Smooth muscle cell (in vitro differentiated cells): ENCODE results near the gene GGACT. TPM values are rescaled to one million over a fixed set of nuclear protein-coding genes. Genes with fewer than 3 reads are reported as not detected.

Source experiments
- DNase-seq: peaks from one replicate; lab custom pipeline; 2025; ENCODE audit not compliant: unreplicated experiment; lab: John Stamatoyannopoulos, UW
- H2AFZ ChIP-seq: fragments of 200-600 bp; sonication (generic); 2 replicates; pipeline ENCODE4 v1.6.0; 2016; ENCODE audit warnings: antibody characterized with exemption, low read depth, mild to moderate bottlenecking
- H3F3A ChIP-seq: fragments of 200-600 bp; sonication (generic); 2 replicates; pipeline ENCODE4 v1.6.0; 2017; ENCODE audit warnings: antibody characterized with exemption, low read depth
- H3K27ac ChIP-seq: fragments of 200-600 bp; sonication (generic); 2 replicates; pipeline ENCODE4 v1.5.1; 2016; ENCODE audit warnings: low read depth, mild to moderate bottlenecking
- H3K27me3 ChIP-seq: fragments of 200-600 bp; sonication (generic); 2 replicates; pipeline ENCODE4 v1.6.1; 2016; ENCODE audit warnings: low read depth, mild to moderate bottlenecking
- H3K36me3 ChIP-seq: fragments of 200-600 bp; sonication (generic); 2 replicates; pipeline ENCODE4 v1.5.1; 2016; ENCODE audit warnings: low read depth
- H3K4me1 ChIP-seq: fragments of 200-600 bp; sonication (generic); 2 replicates; pipeline ENCODE4 v1.5.1; 2016; ENCODE audit warnings: low read depth
- H3K4me2 ChIP-seq: fragments of 200-600 bp; sonication (generic); 2 replicates; pipeline ENCODE4 v1.6.0; 2016; ENCODE audit warnings: mild to moderate bottlenecking
- H3K4me3 ChIP-seq: fragments of 200-600 bp; sonication (generic); 2 replicates; pipeline ENCODE4 v1.5.1; 2016; ENCODE audit warnings: mild to moderate bottlenecking
- H3K79me2 ChIP-seq: fragments of 200-600 bp; sonication (generic); 2 replicates; pipeline ENCODE4 v1.6.0; 2016; ENCODE audit warnings: low read depth, mild to moderate bottlenecking
- H3K9ac ChIP-seq: fragments of 200-600 bp; sonication (generic); 2 replicates; pipeline ENCODE4 v1.6.0; 2016; ENCODE audit warnings: low read depth
- H3K9me3 ChIP-seq: fragments of 200-600 bp; sonication (generic); replicated peaks from 2 replicates; pipeline ENCODE4 v1.5.1; 2016; ENCODE audit warnings: low read depth
- H4K20me1 ChIP-seq: fragments of 200-600 bp; sonication (generic); 2 replicates; pipeline ENCODE4 v1.6.0; 2016; ENCODE audit warnings: low read depth
- CTCF ChIP-seq: fragments of 200-600 bp; sonication (generic); IDR thresholded peaks from 2 replicates; pipeline ENCODE4 v1.5.1; 2017; ENCODE audit warnings: borderline replicate concordance, mild to moderate bottlenecking, antibody characterized with exemption; ENCODE audit not compliant: insufficient read depth, poor library complexity, severe bottlenecking
- WGBS: methylation state at CpG from one replicate; pipeline ENCODE4 v1.1.7; 2016; ENCODE audit warnings: low lambda C conversion rate; 5-methylcytosine and 5-hydroxymethylcytosine counted together
- polyA plus RNA-seq: library from polyadenylated mRNA; unstranded; fragments of >200 nt; fragmentation: Nextera tagmentation; extraction: Ambion mirVana; gene quantifications from 2 replicates; pipeline ENCODE4 v1.2.1, GENCODE V29; 2016
- total RNA-seq: library from RNA; depleted of rRNA; stranded (reverse); fragments of >200 nt; gene quantifications from 2 replicates; pipeline ENCODE4 v1.2.3, GENCODE V29; 2014

GGACT gene
- total and polyA plus RNA-seq, 2 experiments from 2014 or later = 2.5 to 7.1 TPM

GRCh38 chr13:100589178-100589725, 663 bp upstream of the GGACT start:
- Histone ChIP-seq H3K9ac (no peak overlapping the region), H3K36me3 (no peaks in the 10 kb centered on the region), H3K4me3 (no peak overlapping the region), H3K27ac (no peak overlapping the region), H3F3A (no peaks in the 10 kb centered on the region), H3K9me3 (no peaks in the 10 kb centered on the region), H3K4me1 (peaks cover 6% of the 10 kb centered on the region), H4K20me1 (no peaks in the 10 kb centered on the region), H3K4me2 (no peak overlapping the region), H3K79me2 (no peaks in the 10 kb centered on the region), H2AFZ (peak overlapping the region; percentile 96), H3K27me3 (no peaks in the 10 kb centered on the region)
- no peak for TF ChIP-seq CTCF
- WGBS = 84% methylated on average over 6 of the region's 6 CpGs
- no peak for DNase-seq

GRCh38 chr13:100584896-100585295, 3.7 kb downstream of the GGACT start:
- 95% methylated on average over 5 of the region's 5 CpGs for WGBS
- no peak for TF ChIP-seq CTCF
- Histone ChIP-seq H3K4me1 (peaks cover 6% of the 10 kb centered on the region), H3K9me3 (no peaks in the 10 kb centered on the region), H4K20me1 (no peaks in the 10 kb centered on the region), H2AFZ (no peak overlapping the region), H3K27ac (no peak overlapping the region), H3K4me2 (no peak overlapping the region), H3K4me3 (no peak overlapping the region), H3K27me3 (no peaks in the 10 kb centered on the region), H3K36me3 (no peaks in the 10 kb centered on the region), H3K9ac (no peak overlapping the region), H3K79me2 (no peaks in the 10 kb centered on the region), H3F3A (no peaks in the 10 kb centered on the region)
- DNase-seq = no peak

DNA sequence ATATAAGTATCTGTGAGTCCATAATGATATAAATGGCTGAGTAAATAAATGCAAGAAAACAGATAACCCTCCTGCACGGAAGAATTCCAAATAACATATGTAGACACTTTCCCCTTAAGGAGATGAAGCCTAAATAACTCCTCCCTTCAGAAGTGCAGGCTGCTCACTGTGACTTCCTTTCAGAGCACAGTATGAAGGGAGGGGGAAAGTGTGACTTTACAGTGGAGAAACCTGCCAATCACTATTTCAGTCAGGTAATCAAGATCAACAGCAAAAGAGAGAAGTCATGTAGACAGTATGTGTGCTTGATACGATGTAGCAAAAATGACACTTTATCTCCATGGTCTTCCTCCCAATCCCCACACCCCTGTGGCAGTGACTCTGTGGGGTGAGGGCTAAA, 7.1 kb downstream of the GGACT start:
- no peak overlapping the region for H3K4me3 ChIP-seq
- H3K79me2 ChIP-seq = no peaks in the 10 kb centered on the region
- DNase-seq = no peak
- no peaks in the 10 kb centered on the region for H3F3A ChIP-seq
- H3K27me3 ChIP-seq = no peaks in the 10 kb centered on the region
- H3K27ac ChIP-seq = no peak overlapping the region
- no peaks in the 10 kb centered on the region for H3K36me3 ChIP-seq
- H3K4me1 ChIP-seq = no peaks in the 10 kb centered on the region
- no peaks in the 10 kb centered on the region for H3K9me3 ChIP-seq
- H3K9ac ChIP-seq = no peak overlapping the region
- no peak overlapping the region for H2AFZ ChIP-seq
- no peaks in the 10 kb centered on the region for H4K20me1 ChIP-seq
- no peak overlapping the region for H3K4me2 ChIP-seq
- 94% methylated on average over 2 of the region's 2 CpGs for WGBS
- no peak for TF ChIP-seq CTCF

- no peak for DNase-seq
- TF ChIP-seq CTCF = no peak
Observed at GRCh38 chr13:100581030-100581429, 7.6 kb downstream of the GGACT start.

More at GRCh38 chr13:100581030-100581429, 7.6 kb downstream of the GGACT start:
- Histone ChIP-seq H3F3A (no peaks in the 10 kb centered on the region), H3K9ac (no peak overlapping the region), H3K4me1 (no peaks in the 10 kb centered on the region), H3K9me3 (no peaks in the 10 kb centered on the region), H3K4me3 (no peak overlapping the region), H3K27me3 (no peaks in the 10 kb centered on the region), H3K79me2 (no peaks in the 10 kb centered on the region), H3K4me2 (no peak overlapping the region), H2AFZ (no peak overlapping the region), H3K36me3 (no peaks in the 10 kb centered on the region), H4K20me1 (no peaks in the 10 kb centered on the region), H3K27ac (no peak overlapping the region)
- WGBS = 91% methylated on average over 4 of the region's 4 CpGs
